HepG2 (cell line): ENCODE data around the gene AGBL3. TPM values are rescaled to one million over a fixed set of nuclear protein-coding genes. Genes with fewer than 3 reads are reported as not detected.

Experiments used
- ATAC-seq: fragments of 200-7000 bp; cut with Tn5 transposase; 3 replicates; pipeline ENCODE4 v1.9.1; 2020; ENCODE audit warnings: mild to moderate bottlenecking, moderate library complexity
- BruUV-seq: library from RNA; stranded (reverse); fragments of 400-500 nt; replicated peaks from 2 replicates; lab custom pipeline; 2021; lab: Mats Ljungman, UMichigan
- CTCF ChIA-PET: fragments of 300-600 bp; formaldehyde crosslinking; extraction: SDS; loops from one replicate; lab custom pipeline; 2021; ENCODE audit warnings: low total read pairs, inconsistent platforms, low intra/inter-chr PET ratio; lab: Yijun Ruan, JAX
- POLR2A ChIA-PET: fragments of 350-600 bp; sonication (Branson Sonifier 250); formaldehyde crosslinking; loops from one replicate; lab custom pipeline; 2020; ENCODE audit warnings: antibody characterized with exemption, inconsistent platforms; lab: Yijun Ruan, JAX
- DNase-seq: peaks from one replicate; pipeline ENCODE4 v3.0.0-alpha.2; 2015; ENCODE audit warnings: low spot score
- FAIRE-seq: peaks from 3 replicates; lab custom pipeline; 2011; peaks lifted over from hg19 to GRCh38; lab: Jason Lieb, UNC
- H2AFZ ChIP-seq: one replicate; pipeline ENCODE4 v1.6.1; 2011; ENCODE audit warnings: low read length, inconsistent platforms
- H3K27ac ChIP-seq: fragments of 300-600 bp; 3 replicates; pipeline ENCODE4 v1.8.0; 2011; ENCODE audit warnings: mixed run types, mild to moderate bottlenecking, mixed read lengths, low read length, inconsistent platforms; ENCODE audit not compliant: insufficient read depth; ENCODE audit errors: extremely low read length
- H3K27me3 ChIP-seq, 2 experiments: fragments of 200-600 bp in 1 of 2; 2 replicates in 1 of 2; 3 replicates in 1 of 2; pipeline versions ENCODE4 v1.6.0 to v1.8.0; 2011; ENCODE audit warnings: low read length in 2 of 2, mild to moderate bottlenecking in 2 of 2, moderate library complexity in 2 of 2, inconsistent platforms in 1 of 2; ENCODE audit not compliant: insufficient read depth in 2 of 2, control insufficient read depth in 1 of 2
- H3K36me3 ChIP-seq, 2 experiments: fragments of 200-600 bp in 1 of 2; replicated peaks in 1 of 2; 2 replicates in 1 of 2; 3 replicates in 1 of 2; pipeline versions ENCODE4 v1.5.1 to v1.8.0; 2011; ENCODE audit warnings: low read length in 2 of 2, inconsistent platforms in 1 of 2; ENCODE audit not compliant: insufficient read depth in 2 of 2, control insufficient read depth in 1 of 2
- H3K4me1 ChIP-seq: 2 replicates; pipeline ENCODE4 v1.5.1; 2012; ENCODE audit warnings: low read length, inconsistent platforms; ENCODE audit not compliant: insufficient read depth
- H3K4me2 ChIP-seq: 2 replicates; pipeline ENCODE4 v1.6.0; 2011; ENCODE audit warnings: low read depth, low read length, inconsistent platforms
- H3K4me3 ChIP-seq, 3 experiments: fragments of 200-600 bp in 1 of 3; sonication (generic), shearing (Covaris generic) in 1 of 3; replicated peaks in 1 of 3; 2 replicates each; pipeline ENCODE4 v1.5.1; 2011 to 2016; ENCODE audit warnings: low read length in 3 of 3, inconsistent platforms in 2 of 3, low read depth in 2 of 3, mild to moderate bottlenecking in 2 of 3, control low read depth in 1 of 3, mixed read lengths in 1 of 3; ENCODE audit not compliant: insufficient read depth in 1 of 3
- H3K79me2 ChIP-seq: one replicate; pipeline ENCODE4 v1.6.1; 2011; ENCODE audit warnings: low read length, inconsistent platforms; ENCODE audit not compliant: insufficient read depth
- H3K9ac ChIP-seq: 2 replicates; pipeline ENCODE4 v1.6.0; 2011; ENCODE audit warnings: mild to moderate bottlenecking, low read depth, low read length, inconsistent platforms; ENCODE audit not compliant: insufficient read depth
- H3K9me3 ChIP-seq: 2 replicates; pipeline ENCODE4 v1.5.1; 2012; ENCODE audit warnings: mild to moderate bottlenecking, low read length
- H4K20me1 ChIP-seq: 2 replicates; pipeline ENCODE4 v1.6.0; 2011; ENCODE audit warnings: inconsistent platforms, mild to moderate bottlenecking, low read length, moderate library complexity; ENCODE audit not compliant: insufficient read depth
- CTCF ChIP-seq: sonication (generic); formaldehyde crosslinking; IDR thresholded peaks from 2 replicates; pipeline ENCODE4 v1.5.0; 2020; ENCODE audit warnings: mild to moderate bottlenecking, missing genetic modification reagents, moderate library complexity
- EEA1 ChIP-seq: sonication (generic); formaldehyde crosslinking; IDR thresholded peaks from 2 replicates; pipeline ENCODE4 v1.5.1; 2020; ENCODE audit warnings: mild to moderate bottlenecking, missing genetic modification reagents, borderline replicate concordance
- RAD21 ChIP-seq: fragments of 450-650 bp; formaldehyde crosslinking; IDR thresholded peaks from 2 replicates; pipeline ENCODE4 v1.5.0; 2020; ENCODE audit warnings: mild to moderate bottlenecking
- RFXAP ChIP-seq: sonication (generic); formaldehyde crosslinking; IDR thresholded peaks from 2 replicates; pipeline ENCODE4 v1.4.0; 2020; ENCODE audit warnings: missing genetic modification reagents, borderline replicate concordance
- SATB2 ChIP-seq: sonication (generic); formaldehyde crosslinking; IDR thresholded peaks from 2 replicates; pipeline ENCODE4 v1.5.0; 2020; ENCODE audit warnings: missing genetic modification reagents
- SMC3 ChIP-seq: IDR thresholded peaks from 2 replicates; pipeline ENCODE4 v1.6.1; 2011; ENCODE audit warnings: low read length, improper control_type of control experiment
- SOX5 ChIP-seq: IDR thresholded peaks from 2 replicates; pipeline ENCODE4 v1.6.1; 2016; ENCODE audit warnings: borderline replicate concordance
- STAG1 ChIP-seq: sonication (generic); formaldehyde crosslinking; IDR thresholded peaks from 2 replicates; pipeline ENCODE4 v1.4.0; 2020; ENCODE audit warnings: missing genetic modification reagents
- ZNF326 ChIP-seq: sonication (generic); formaldehyde crosslinking; IDR thresholded peaks from 2 replicates; pipeline ENCODE4 v1.4.0; 2020; ENCODE audit warnings: missing genetic modification reagents, borderline replicate concordance
- WGBS: methylation state at CpG from one replicate; pipeline ENCODE4 v1.1.6; 2017; ENCODE audit warnings: low lambda C conversion rate; 5-methylcytosine and 5-hydroxymethylcytosine counted together
- in situ Hi-C: cut with HindIII; loops from 2 replicates; pipeline ENCODE4 v1.10.0; 2017; ENCODE audit warnings: low pct_unique_long_range_greater_than_20kb; ENCODE audit not compliant: extremely low pct_ligation_motif_present
- intact Hi-C: fragments of 100-400 bp; cut with micrococcal nuclease; formaldehyde crosslinking; loops from one replicate; pipeline ENCODE4 v1.10.0; 2022; ENCODE audit not compliant: unreplicated experiment
- polyA plus RNA-seq, 8 experiments: library from polyadenylated mRNA; depleted of rRNA in 3 of 8; stranded (reverse) in 7 of 8; unstranded in 1 of 8; fragments of >200 nt; fragmentation: Illumina TruSeq in 4 of 8; extraction: Trizol in 4 of 8; gene quantifications; 2 replicates each; pipeline versions ENCODE4 v1.2.1 to v1.2.3, GENCODE V29; 2011 to 2016; ENCODE audit warnings: low read depth in 4 of 8, missing spikeins in 1 of 8, mixed read lengths in 1 of 8; ENCODE audit not compliant: insufficient read depth in 1 of 8
- total RNA-seq, 5 experiments: library from RNA; depleted of rRNA; stranded (reverse); fragments of >200 nt; fragmentation: Illumina TruSeq; extraction: Trizol; gene quantifications; 2 replicates each; pipeline ENCODE4 v1.2.3, GENCODE V29; 2016; ENCODE audit warnings: low read depth in 1 of 5

AGBL3 gene
- total and polyA plus RNA-seq, 2 of the 13 experiments (the other 11 are each of a cell fraction or from before 2014, with no cell fraction given), result 2.2 to 7.2 TPM

DNA sequence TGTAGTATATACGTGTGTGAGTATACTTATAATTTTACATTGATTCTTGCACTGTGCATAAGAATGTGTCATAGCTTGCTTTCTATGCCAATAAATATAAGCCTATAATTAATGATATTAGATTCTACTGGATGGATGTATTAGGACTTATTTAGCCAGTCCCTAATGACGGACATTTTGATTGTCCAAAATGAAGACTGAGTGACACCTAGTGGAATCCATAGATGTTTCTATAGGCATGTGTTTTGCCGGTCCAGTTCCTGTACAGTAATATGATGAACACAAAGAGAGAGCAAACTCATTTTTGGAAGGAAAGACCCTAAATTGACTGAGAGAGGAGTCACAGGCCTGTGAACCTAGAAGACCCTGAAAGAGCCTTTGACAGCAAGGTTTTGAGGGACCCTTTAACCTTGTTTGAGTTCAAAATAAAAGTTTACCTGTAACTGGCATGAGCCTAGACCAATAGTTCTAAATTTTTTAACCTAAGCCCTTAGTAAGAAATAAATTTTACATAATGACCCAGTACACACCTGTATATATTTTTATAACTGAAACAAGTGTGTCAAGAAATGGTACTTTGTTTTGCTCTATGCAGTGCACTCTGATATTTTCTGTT is 42.4 kb upstream of the AGBL3 start:
- WGBS, result 83% methylated on average over 3 of the region's 3 CpGs
- Histone ChIP-seq H3K4me3 (no peak overlapping the region), H3K36me3 (peaks cover 9 to 34% of the 10 kb centered on the region in 2 experiments; a peak in 4 of 5 replicates), H3K9me3 (no peaks in the 10 kb centered on the region), H3K79me2 (no peaks in the 10 kb centered on the region), H3K9ac (no peak overlapping the region), H3K4me1 (peaks cover 51% of the 10 kb centered on the region), H4K20me1 (no peaks in the 10 kb centered on the region), H3K27me3 (no peaks in the 10 kb centered on the region), H2AFZ (no peak overlapping the region), H3K4me2 (no peak overlapping the region), H3K27ac (no peak overlapping the region)
- FAIRE-seq, result no peak
- CTCF ChIA-PET, result interaction anchor here (0.8 to 1.4 kb wide), 2 partner anchors 219 to 311 kb away, joined by 3 to 8 read pairs; no protein-coding TSS in a partner anchor
- peak; percentile 57 for DNase-seq
- no TSS peak for BruUV-seq
- in situ Hi-C loops, result no loop called here
- intact Hi-C loops, result loop anchor here (2.0 to 10.0 kb wide), 6 partner anchors 52 to 311 kb away; no protein-coding TSS in a partner anchor
- peak; percentile 73 for ATAC-seq
- POLR2A ChIA-PET, result no interaction called here
- no peak for TF ChIP-seq ZNF326 (CRISPR knock-in tag)
- TF ChIP-seq SMC3, result peak; percentile 75
- peak; percentile 78 for TF ChIP-seq RAD21 (CRISPR knock-in tag)
- peak; percentile 89 for TF ChIP-seq STAG1
- TF ChIP-seq EEA1 (CRISPR knock-in tag), result no peak
- TF ChIP-seq CTCF, result peak; percentile 69
- TF ChIP-seq SATB2 (CRISPR knock-in tag), result peak; percentile 70; the same call in 1 of the 2 replicates
- 0 out of 2 replicates have a peak, but pooled peaks have one; percentile 16 for TF ChIP-seq SOX5 (CRISPR knock-in tag)
- no peak for TF ChIP-seq RFXAP
